Mesenchymal stem cell (in vitro differentiated cells and primary cell): ENCODE results near the gene WWOX.

Experiments used
- DNase-seq: peaks from one replicate; pipeline ENCODE4 v3.0.0-alpha.2; 2013
- H2AFZ ChIP-seq: one replicate; pipeline ENCODE4 v1.6.1; 2013; ENCODE audit warnings: low read depth, mild to moderate bottlenecking, control low read depth, inconsistent platforms, low read length, moderate library complexity
- H2AK5ac ChIP-seq: 2 replicates; pipeline ENCODE4 v1.6.1; 2013; ENCODE audit warnings: low read length, moderate library complexity, mild to moderate bottlenecking, inconsistent platforms; ENCODE audit not compliant: severe bottlenecking
- H2BK120ac ChIP-seq: one replicate; pipeline ENCODE4 v1.6.1; 2013; ENCODE audit warnings: low read depth, mild to moderate bottlenecking, inconsistent platforms, low read length, moderate library complexity
- H2BK12ac ChIP-seq, 2 experiments: one replicate each; pipeline ENCODE4 v1.6.1; 2013; ENCODE audit warnings: inconsistent platforms in 2 of 2, low read length in 2 of 2, mild to moderate bottlenecking in 2 of 2, moderate library complexity in 2 of 2, control low read depth in 1 of 2
- H2BK15ac ChIP-seq: one replicate; pipeline ENCODE4 v1.6.1; 2013; ENCODE audit warnings: mild to moderate bottlenecking, low read depth, inconsistent platforms; ENCODE audit not compliant: poor library complexity, severe bottlenecking
- H2BK5ac ChIP-seq: 2 replicates; pipeline ENCODE4 v1.6.1; 2013; ENCODE audit warnings: low read depth, mild to moderate bottlenecking, low read length, control low read depth, inconsistent platforms; ENCODE audit not compliant: poor library complexity, severe bottlenecking
- H3K14ac ChIP-seq, 2 experiments: one replicate each; pipeline ENCODE4 v1.6.1; 2013; ENCODE audit warnings: inconsistent platforms in 2 of 2, low read length in 2 of 2, control low read depth in 1 of 2, mild to moderate bottlenecking in 1 of 2, moderate library complexity in 1 of 2
- H3K18ac ChIP-seq, 2 experiments: one replicate each; pipeline ENCODE4 v1.6.1; 2013; ENCODE audit warnings: inconsistent platforms in 2 of 2, low read length in 2 of 2, control low read depth in 1 of 2, low read depth in 1 of 2, mild to moderate bottlenecking in 1 of 2
- H3K23ac ChIP-seq, 2 experiments: one replicate each; pipeline ENCODE4 v1.6.1; 2013; ENCODE audit warnings: inconsistent platforms in 2 of 2, low read length in 2 of 2, mild to moderate bottlenecking in 2 of 2, moderate library complexity in 2 of 2, control low read depth in 1 of 2
- H3K27ac ChIP-seq: 2 replicates; pipeline ENCODE4 v1.5.1; 2013; ENCODE audit warnings: mild to moderate bottlenecking, moderate library complexity, low read length, control low read depth, inconsistent platforms; ENCODE audit not compliant: poor library complexity, severe bottlenecking
- H3K27me3 ChIP-seq, 2 experiments: 2 replicates each; pipeline versions ENCODE4 v1.6.1 to v1.7.0; 2013; ENCODE audit warnings: low read length in 2 of 2, mild to moderate bottlenecking in 2 of 2, moderate library complexity in 2 of 2, control low read depth in 1 of 2, inconsistent platforms in 1 of 2; ENCODE audit not compliant: control insufficient read depth in 1 of 2, insufficient read depth in 1 of 2
- H3K36me3 ChIP-seq, 2 experiments: 2 replicates each; pipeline versions ENCODE4 v1.6.1 to v1.7.0; 2013; ENCODE audit warnings: low read length in 2 of 2, control low read depth in 1 of 2, inconsistent platforms in 1 of 2, low read depth in 1 of 2, mild to moderate bottlenecking in 1 of 2; ENCODE audit not compliant: insufficient read depth in 2 of 2, control insufficient read depth in 1 of 2
- H3K4ac ChIP-seq, 2 experiments: one replicate each; pipeline ENCODE4 v1.6.1; 2013; ENCODE audit warnings: inconsistent platforms in 2 of 2, low read length in 2 of 2, mild to moderate bottlenecking in 2 of 2, moderate library complexity in 2 of 2, control low read depth in 1 of 2, low read depth in 1 of 2
- H3K4me1 ChIP-seq: 2 replicates; pipeline ENCODE4 v1.6.1; 2013; ENCODE audit warnings: low read depth, low read length, control low read depth; ENCODE audit not compliant: control insufficient read depth, insufficient read depth
- H3K4me2 ChIP-seq: 2 replicates; pipeline ENCODE4 v1.6.1; 2013; ENCODE audit warnings: low read length, mild to moderate bottlenecking, inconsistent platforms; ENCODE audit not compliant: poor library complexity, severe bottlenecking
- H3K4me3 ChIP-seq, 2 experiments: 2 replicates each; pipeline versions ENCODE4 v1.5.1 to v1.7.0; 2013; ENCODE audit warnings: low read length in 2 of 2, mild to moderate bottlenecking in 2 of 2, control low read depth in 1 of 2, low read depth in 1 of 2; ENCODE audit not compliant: insufficient read depth in 1 of 2
- H3K79me1 ChIP-seq: replicated peaks from 2 replicates; pipeline ENCODE4 v1.6.1; 2013; ENCODE audit warnings: mild to moderate bottlenecking, control low read depth, low read length, inconsistent platforms; ENCODE audit not compliant: poor library complexity, severe bottlenecking
- H3K9ac ChIP-seq: 2 replicates; pipeline ENCODE4 v1.7.0; 2013; ENCODE audit warnings: mild to moderate bottlenecking, low read length, moderate library complexity
- H3K9me3 ChIP-seq: 2 replicates; pipeline ENCODE4 v1.7.0; 2013; ENCODE audit warnings: mild to moderate bottlenecking, low read length; ENCODE audit not compliant: control insufficient read depth
- H4K8ac ChIP-seq: one replicate; pipeline ENCODE4 v1.6.1; 2013; ENCODE audit warnings: inconsistent platforms, mild to moderate bottlenecking, low read length, moderate library complexity
- H4K91ac ChIP-seq: one replicate; pipeline ENCODE4 v1.6.1; 2013; ENCODE audit warnings: mild to moderate bottlenecking, low read length, inconsistent platforms
- WGBS: methylation state at CpG from one replicate; pipeline ENCODE4 v1.1.7; 2013; ENCODE audit warnings: mixed read lengths; 5-methylcytosine and 5-hydroxymethylcytosine counted together

The WWOX gene

DNA sequence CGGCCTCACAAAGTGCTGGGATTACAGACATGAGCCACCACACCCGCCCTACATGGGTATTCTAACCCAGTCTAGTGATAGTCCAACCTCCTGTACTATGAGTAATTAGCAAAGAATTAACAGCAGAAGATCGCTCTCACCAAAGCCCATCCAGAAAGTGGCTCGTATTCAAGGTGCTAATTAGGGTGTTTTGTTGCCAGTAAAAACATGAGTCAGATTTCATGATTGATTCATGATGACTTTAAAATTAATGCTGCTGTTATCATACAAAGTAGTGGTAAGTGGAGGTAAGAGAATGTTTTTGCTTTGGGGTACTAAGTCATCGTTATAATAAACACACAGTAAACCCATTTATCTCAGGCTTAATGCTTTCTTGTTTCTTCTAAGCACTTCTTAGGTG is 428.8 kb downstream of the WWOX start:
- no peak overlapping the region for H2AFZ ChIP-seq
- H3K4me2 ChIP-seq, result no peak overlapping the region
- H3K79me1 ChIP-seq, result no peaks in the 10 kb centered on the region
- no peak overlapping the region for H3K23ac ChIP-seq
- H3K27me3 ChIP-seq, result no peaks in the 10 kb centered on the region
- H3K36me3 ChIP-seq, result no peaks in the 10 kb centered on the region
- H3K9me3 ChIP-seq, result no peaks in the 10 kb centered on the region
- no peak overlapping the region for H2BK15ac ChIP-seq
- no peak overlapping the region for H3K4ac ChIP-seq
- H2AK5ac ChIP-seq, result no peak overlapping the region
- H2BK12ac ChIP-seq, result no peak overlapping the region
- H3K4me3 ChIP-seq, result no peak overlapping the region
- 61% methylated on average over 3 of the region's 5 CpGs for WGBS
- no peak overlapping the region for H2BK5ac ChIP-seq
- H3K27ac ChIP-seq, result no peak overlapping the region
- H3K14ac ChIP-seq, result no peak overlapping the region
- no peak for DNase-seq
- H3K18ac ChIP-seq, result no peak overlapping the region
- H3K4me1 ChIP-seq, result peaks cover 4% of the 10 kb centered on the region
- no peak overlapping the region for H4K8ac ChIP-seq
- no peak overlapping the region for H4K91ac ChIP-seq
- H3K9ac ChIP-seq, result no peak overlapping the region
- no peak overlapping the region for H2BK120ac ChIP-seq

DNA sequence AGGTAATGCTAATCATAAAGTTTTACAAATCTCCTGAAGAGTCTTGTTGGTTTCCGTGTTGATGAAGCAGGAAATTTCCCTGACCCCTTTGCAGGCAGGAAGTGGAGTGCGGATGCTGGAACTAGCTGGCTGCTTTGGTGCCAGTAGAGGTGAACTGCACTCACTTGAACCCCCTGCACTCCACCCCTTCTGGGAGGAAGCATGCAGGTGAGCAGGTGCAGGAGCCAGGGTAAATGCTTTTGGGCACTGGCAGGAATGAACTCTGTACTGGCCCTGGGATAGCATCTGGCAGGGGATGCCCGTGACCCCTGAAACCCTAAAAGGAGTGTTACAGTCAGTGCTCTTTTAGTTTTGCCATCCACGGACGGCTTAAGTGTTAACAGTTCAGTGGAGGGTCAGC is 430.4 kb downstream of the WWOX start:
- Histone ChIP-seq H2BK5ac (no peak overlapping the region), H3K4me3 (no peak overlapping the region), H3K23ac (no peak overlapping the region), H4K91ac (no peak overlapping the region), H3K4ac (no peak overlapping the region), H3K27me3 (no peaks in the 10 kb centered on the region), H3K4me1 (no peaks in the 10 kb centered on the region), H3K79me1 (no peaks in the 10 kb centered on the region), H3K9ac (no peak overlapping the region), H3K36me3 (no peaks in the 10 kb centered on the region), H3K18ac (no peak overlapping the region), H3K4me2 (no peak overlapping the region), H4K8ac (no peak overlapping the region), H2BK12ac (no peak overlapping the region), H3K27ac (no peak overlapping the region), H2BK15ac (no peak overlapping the region), H2AFZ (no peak overlapping the region), H2AK5ac (no peak overlapping the region), H3K9me3 (no peaks in the 10 kb centered on the region), H3K14ac (no peak overlapping the region), H2BK120ac (no peak overlapping the region)
- no peak for DNase-seq
- 94% methylated on average over 5 of the region's 5 CpGs for WGBS

DNA sequence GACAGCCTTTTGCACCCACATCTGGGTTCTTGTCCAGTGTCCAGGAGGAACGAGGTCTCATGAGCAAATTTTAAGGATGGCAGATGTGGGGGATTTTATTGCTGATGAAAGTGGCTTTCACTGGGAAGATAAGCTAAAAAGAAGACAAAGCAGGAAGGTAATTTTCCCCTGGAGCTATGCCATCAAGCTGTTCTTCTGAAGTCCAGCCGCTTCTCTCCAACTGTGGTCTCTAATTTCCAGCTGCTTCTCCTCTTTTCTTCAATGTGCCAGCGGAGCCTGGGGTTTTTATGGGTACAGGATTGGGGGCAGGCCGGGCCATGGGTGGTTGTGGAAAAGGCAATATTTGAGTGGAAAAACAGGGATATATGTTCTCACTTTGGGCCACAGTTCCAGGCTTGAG is 430.8 kb downstream of the WWOX start:
- Histone ChIP-seq H3K79me1 (no peaks in the 10 kb centered on the region), H3K4me1 (no peaks in the 10 kb centered on the region)
- 0% methylated on average over 1 of the region's 4 CpGs for WGBS

DNA sequence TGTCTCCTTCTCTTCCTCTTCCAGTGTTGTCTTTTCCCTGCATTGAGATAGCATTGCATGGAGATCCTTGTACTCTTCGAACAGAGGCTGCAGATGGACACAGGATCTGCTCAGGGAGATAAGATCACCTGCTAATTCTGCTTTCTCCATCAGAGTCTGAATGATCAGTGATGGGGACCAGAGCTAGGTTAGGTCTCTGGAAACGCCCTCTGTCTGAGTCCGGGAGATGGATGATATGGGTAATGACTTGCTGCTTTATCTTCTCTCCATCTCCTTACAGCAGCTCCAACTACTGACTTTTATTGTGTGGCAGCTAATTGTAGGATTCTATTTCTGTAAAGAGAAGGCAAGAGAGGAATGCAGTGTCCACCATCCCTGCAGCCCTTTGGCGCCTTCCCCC is 435.6 kb downstream of the WWOX start:
- H2BK15ac ChIP-seq, result no peak overlapping the region
- no peak overlapping the region for H2BK5ac ChIP-seq
- H2AFZ ChIP-seq, result no peak overlapping the region
- no peak overlapping the region for H3K23ac ChIP-seq
- no peak overlapping the region for H3K27ac ChIP-seq
- no peak overlapping the region for H3K4me3 ChIP-seq
- H3K18ac ChIP-seq, result no peak overlapping the region
- no peak overlapping the region for H3K4ac ChIP-seq
- H3K4me1 ChIP-seq, result no peaks in the 10 kb centered on the region
- H3K14ac ChIP-seq, result no peak overlapping the region
- H3K36me3 ChIP-seq, result no peaks in the 10 kb centered on the region
- H3K9ac ChIP-seq, result no peak overlapping the region
- H4K91ac ChIP-seq, result no peak overlapping the region
- no peak overlapping the region for H2BK12ac ChIP-seq
- H3K4me2 ChIP-seq, result no peak overlapping the region
- 0% methylated on average over 1 of the region's 4 CpGs for WGBS
- no peak overlapping the region for H4K8ac ChIP-seq
- no peaks in the 10 kb centered on the region for H3K27me3 ChIP-seq
- H2BK120ac ChIP-seq, result no peak overlapping the region
- no peaks in the 10 kb centered on the region for H3K9me3 ChIP-seq
- no peaks in the 10 kb centered on the region for H3K79me1 ChIP-seq
- H2AK5ac ChIP-seq, result no peak overlapping the region
- DNase-seq, result no peak

More for the DNA sequence above, 430.8 kb downstream of the WWOX start:
- Histone ChIP-seq H3K4me2 (no peak overlapping the region), H3K27me3 (no peaks in the 10 kb centered on the region), H2BK5ac (no peak overlapping the region), H2AFZ (no peak overlapping the region), H3K4me3 (no peak overlapping the region), H3K9me3 (no peaks in the 10 kb centered on the region), H3K9ac (no peak overlapping the region), H3K36me3 (no peaks in the 10 kb centered on the region), H3K18ac (no peak overlapping the region), H3K4ac (no peak overlapping the region), H2BK15ac (no peak overlapping the region), H3K23ac (no peak overlapping the region), H2BK12ac (no peak overlapping the region), H4K8ac (no peak overlapping the region), H3K27ac (no peak overlapping the region), H2BK120ac (no peak overlapping the region), H3K14ac (no peak overlapping the region), H2AK5ac (no peak overlapping the region), H4K91ac (no peak overlapping the region)
- no peak for DNase-seq
